GF-D8 (cell line): Measurements from ENCODE around the gene CLEC3B.

Experiments used
- DNase-seq: peaks from one replicate; lab custom pipeline; 2025; lab: John Stamatoyannopoulos, UW

The CLEC3B gene

GRCh38 chr3:45003406-45003805 lies 22.7 kb upstream of the CLEC3B start:
- no peak for DNase-seq

- DNase-seq, result no peak
Measured at GRCh38 chr3:45003859-45004258, 22.2 kb upstream of the CLEC3B start.

- DNase-seq, result no peak
Measured at GRCh38 chr3:45007091-45007490, 19.0 kb upstream of the CLEC3B start.

- no peak for DNase-seq
Measured at GRCh38 chr3:45008117-45008516, 18.0 kb upstream of the CLEC3B start.

- no peak for DNase-seq
Measured at GRCh38 chr3:45009868-45010267, 16.2 kb upstream of the CLEC3B start.

GRCh38 chr3:45010811-45011333 lies 15.2 kb upstream of the CLEC3B start:
- no peak for DNase-seq

GRCh38 chr3:45011756-45012508 lies 14.2 kb upstream of the CLEC3B start:
- no peak for DNase-seq

- DNase-seq, result no peak
Measured at GRCh38 chr3:45012577-45012976, 13.5 kb upstream of the CLEC3B start.

- no peak for DNase-seq
Measured at GRCh38 chr3:45016916-45017315, 9.2 kb upstream of the CLEC3B start.

GRCh38 chr3:45017821-45018220 lies 8.3 kb upstream of the CLEC3B start:
- DNase-seq, result no peak

GRCh38 chr3:45020534-45020933 lies 5.6 kb upstream of the CLEC3B start:
- no peak for DNase-seq

- DNase-seq, result no peak
Measured at GRCh38 chr3:45021524-45022297, 4.4 kb upstream of the CLEC3B start.

- no peak for DNase-seq
Measured at GRCh38 chr3:45023675-45024074, 2.4 kb upstream of the CLEC3B start.

GRCh38 chr3:45024542-45025255 lies 1.4 kb upstream of the CLEC3B start:
- no peak for DNase-seq

GRCh38 chr3:45026957-45027356 lies 854 bp downstream of the CLEC3B start:
- DNase-seq, result no peak

- DNase-seq, result no peak
Measured at GRCh38 chr3:45027441-45027840, 1.3 kb downstream of the CLEC3B start.

GRCh38 chr3:45029216-45029615 lies 3.1 kb downstream of the CLEC3B start:
- no peak for DNase-seq

GRCh38 chr3:45029661-45030060 lies 3.6 kb downstream of the CLEC3B start:
- no peak for DNase-seq

GRCh38 chr3:45031531-45031930 lies 5.4 kb downstream of the CLEC3B start:
- DNase-seq, result no peak

GRCh38 chr3:45032113-45032512 lies 6.0 kb downstream of the CLEC3B start:
- no peak for DNase-seq

- DNase-seq, result no peak
Measured at GRCh38 chr3:45033791-45034190, 7.7 kb downstream of the CLEC3B start.

- DNase-seq, result peak; percentile 74
Measured at GRCh38 chr3:45034612-45035252, 8.6 kb downstream of the CLEC3B start.
